OCI-LY7 (cell line): ENCODE results near the gene PALLD.

Experiments
- CTCF ChIP-seq: fragments of 200-600 bp; sonication (generic); conservative IDR thresholded peaks from 2 replicates; pipeline ENCODE4 v1.5.1; 2014; ENCODE audit warnings: mild to moderate bottlenecking, antibody characterized with exemption, low read length, moderate library complexity, mixed read lengths
- EZH2phosphoT487 ChIP-seq: fragments of 200-600 bp; sonication (generic); IDR thresholded peaks from 2 replicates; pipeline ENCODE4 v1.6.1; 2018; ENCODE audit warnings: low read depth, borderline replicate concordance, mild to moderate bottlenecking, mixed run types, antibody characterized with exemption, low read length, moderate library complexity, mixed read lengths

GRCh38 chr4:168732714-168733113, 235.9 kb downstream of the PALLD start:
- no peak for TF ChIP-seq CTCF
- no peak for TF ChIP-seq EZH2phosphoT487
